Placental pericyte (primary cell): ENCODE data around the gene PSMD12. TPM values are rescaled to one million over a fixed set of nuclear protein-coding genes. Genes with fewer than 3 reads are reported as not detected.

Experiments used
- small RNA-seq: library from RNA; depleted of rRNA; stranded (forward); fragments of <200 nt; gene quantifications from one replicate; pipeline ENCODE3, GENCODE V24; 2012; ENCODE audit warnings: low replicate concordance
- total RNA-seq: library from RNA; depleted of rRNA; stranded (reverse); fragments of >200 nt; gene quantifications from 2 replicates; pipeline ENCODE4 v1.2.3, GENCODE V29; 2012

Gene PSMD12
- 23.4 and 32.4 TPM in 2 replicates for total RNA-seq

GRCh38 chr17:67366193-67367157 is at the start of gene PSMD12:
TSS of gene PSMD12 (minus strand) at chr17:67366577. CDS start at chr17:67366519, 58 bp downstream.

GRCh38 chr17:67376737-67377487 is 10.5 kb upstream of the PSMD12 start, which contains the start of gene PITPNC1:
TSS of gene PITPNC1 (plus strand) at chr17:67377281.

Small RNA genes within 50 kb of the gene (small RNA-seq; reads per million reads assigned to genes)
- gene RF00019: not detected

Other genes with a start within 250 kb of the PSMD12 start
- 44.8 and 63.7 TPM in 2 replicates for gene HELZ, start 121.4 kb downstream of the PSMD12 start, total RNA-seq
- 4.8 and 28.9 TPM in 2 replicates for gene PITPNC1, start 10.7 kb upstream of the PSMD12 start, total RNA-seq